ENCODE results near the gene HES1.

DNA sequence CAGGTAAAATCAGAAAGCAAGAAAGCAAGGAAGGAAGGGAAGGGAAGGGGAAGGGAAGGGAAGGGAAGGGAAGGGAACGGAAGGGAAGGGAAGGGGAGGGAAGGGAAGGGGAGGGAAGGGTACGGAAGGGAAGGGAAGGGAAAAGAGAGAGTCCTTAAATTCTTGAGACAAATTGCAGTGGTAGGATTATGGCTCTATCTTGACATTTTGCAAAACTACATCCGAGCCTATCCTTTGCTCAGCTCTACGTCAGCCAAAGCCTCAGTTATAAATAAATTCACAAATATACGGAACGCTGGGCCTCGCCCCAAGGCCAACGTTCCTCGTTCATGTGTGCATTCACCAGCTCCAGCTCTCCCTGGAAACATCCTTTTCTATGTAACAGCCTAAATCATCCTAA lies 25.5 kb upstream of the HES1 start:
- TF ChIP-seq CTCF (IDR thresholded peaks at IDR 0.05; ENCODE audit: insufficient read depth, low read length, poor library complexity, severe bottlenecking) = no peak
- no peak for TF ChIP-seq EZH2phosphoT487 (conservative IDR thresholded peaks at IDR 0.05; ENCODE audit: low read length)

Data from SU-DHL-6 (cell line).